Fibroblast of villous mesenchyme (primary cell): ENCODE data around the gene SRSF3. TPM values are rescaled to one million over a fixed set of nuclear protein-coding genes. Genes with fewer than 3 reads are reported as not detected.

Experiments used
- DNase-seq: peaks from one replicate; pipeline ENCODE4 v3.0.0-alpha.2; 2010; ENCODE audit warnings: low read depth
- H3K4me3 ChIP-seq: 2 replicates; pipeline ENCODE4 v1.5.1; 2011; ENCODE audit warnings: low read depth, mild to moderate bottlenecking, low read length
- CTCF ChIP-seq: IDR thresholded peaks from 2 replicates; pipeline ENCODE4 v1.5.1; 2012; ENCODE audit warnings: low read depth, mild to moderate bottlenecking, low read length; ENCODE audit not compliant: insufficient read depth
- total RNA-seq: library from RNA; depleted of rRNA; stranded (reverse); fragments of >200 nt; gene quantifications from 2 replicates; pipeline ENCODE4 v1.2.3, GENCODE V29; 2012

The SRSF3 gene
- 445 and 462 TPM in 2 replicates for total RNA-seq

- TF ChIP-seq CTCF = peak; percentile 35
- peak within 1 kb of the TSS; percentile 100 for H3K4me3 ChIP-seq
- DNase-seq = peak; percentile 99
Observed at GRCh38 chr6:36594029-36594815, at the start of gene SRSF3. Gene SRSF3, plus strand, starts transcription at chr6:36594362. Its CDS starts 2,401 bp downstream, at chr6:36596763.

GRCh38 chr6:36545767-36546307, 48.3 kb upstream of the SRSF3 start:
- TF ChIP-seq CTCF = no peak

GRCh38 chr6:36546308-36546919, 47.7 kb upstream of the SRSF3 start:
- TF ChIP-seq CTCF = no peak
- peak; percentile 41 for DNase-seq
- H3K4me3 ChIP-seq = peak overlapping the region; percentile 90

More at GRCh38 chr6:36545767-36546307, 48.3 kb upstream of the SRSF3 start:
- no peak for DNase-seq
- H3K4me3 ChIP-seq = peak overlapping the region; percentile 90

- peak within 1 kb of the TSS; percentile 90 for H3K4me3 ChIP-seq
- TF ChIP-seq CTCF = peak; percentile 2
- DNase-seq = peak; percentile 89
Observed at GRCh38 chr6:36546920-36547645, 47.1 kb upstream of the SRSF3 start, which contains the start of gene STK38. Gene STK38, minus strand, starts transcription at chr6:36547479. Its CDS starts 7,277 bp downstream, at chr6:36540202.

- no peak overlapping the region for H3K4me3 ChIP-seq
- TF ChIP-seq CTCF = no peak
- DNase-seq = no peak
Observed at GRCh38 chr6:36547646-36548400, 46.3 kb upstream of the SRSF3 start.

- no peak for DNase-seq
- TF ChIP-seq CTCF = no peak
- no peak overlapping the region for H3K4me3 ChIP-seq
Observed at GRCh38 chr6:36548401-36548743, 45.8 kb upstream of the SRSF3 start.
